ENCODE results near the gene RAD51B. TPM values are rescaled to one million over a fixed set of nuclear protein-coding genes. Genes with fewer than 3 reads are reported as not detected.
"Not testable (repeated sequence)": the region's sequence is repeated elsewhere in the genome, so short reads cannot be mapped to it uniquely, and the experiment has no call there.

The RAD51B gene
- total RNA-seq, 1 experiment from 2014 or later, result 20.0 TPM

DNA sequence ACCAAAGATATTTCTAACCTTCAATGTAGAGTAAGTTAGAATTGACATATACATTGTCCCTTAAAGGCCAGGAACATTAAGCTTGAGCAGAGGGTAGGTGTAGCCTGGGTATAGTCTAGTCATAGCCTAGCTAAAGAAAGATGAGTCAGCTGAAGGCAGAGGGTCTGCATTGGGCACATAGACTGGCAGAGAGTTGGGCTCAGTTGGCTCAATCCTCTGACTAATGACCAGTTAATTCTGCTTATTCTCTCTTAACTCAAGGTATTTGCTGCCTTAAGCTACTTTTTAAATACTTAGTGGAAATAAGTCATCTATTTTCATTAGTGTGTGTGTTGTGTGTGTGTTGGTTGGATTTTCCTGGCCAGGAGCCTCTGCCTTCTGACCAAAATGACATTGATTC lies 467.1 kb downstream of the RAD51B start:
- no peak overlapping the region for H3K4me3 ChIP-seq (replicated peaks in 1 of 2; ENCODE audit: low read depth in 1 of 2, low read length in 2 of 2)
- no peaks in the 10 kb centered on the region for H4K20me1 ChIP-seq (ENCODE audit: insufficient read depth)
- H3K36me3 ChIP-seq (ENCODE audit: control insufficient read depth in 1 of 2, insufficient read depth in 2 of 2, low read length in 2 of 2), result no peaks in the 10 kb centered on the region
- no peak overlapping the region for H3K4me2 ChIP-seq (ENCODE audit: low read length)
- H2AFZ ChIP-seq (ENCODE audit: low read depth, low read length, poor library complexity, severe bottlenecking), result no peak overlapping the region
- peaks cover 5 to 6% of the 10 kb centered on the region in 2 experiments for H3K4me1 ChIP-seq (ENCODE audit: control insufficient read depth in 1 of 2, insufficient read depth in 2 of 2, low read length in 2 of 2)
- no peaks in the 10 kb centered on the region for H3K27me3 ChIP-seq (ENCODE audit: insufficient read depth, low read length)
- no peaks in the 10 kb centered on the region for H3K9me2 ChIP-seq (ENCODE audit: insufficient read depth)
- intact Hi-C loops (cut with micrococcal nuclease), result no loop called here
- TF ChIP-seq TCF7L2 (IDR thresholded peaks at IDR 0.05; ENCODE audit: borderline replicate concordance, extremely low read depth, insufficient read depth, insufficient read length) (no peak), SIN3A (IDR thresholded peaks at IDR 0.05; ENCODE audit: low read depth) (no peak), POLR2AphosphoS5 (IDR thresholded peaks at IDR 0.05; ENCODE audit: low read depth, low read length) (no peak), JUND (IDR thresholded peaks at IDR 0.05) (no peak), SP1 (IDR thresholded peaks at IDR 0.05; ENCODE audit: low read depth) (no peak), ZNF274 (IDR thresholded peaks at IDR 0.05; ENCODE audit: low read depth, low read length) (no peak), YY1 (IDR thresholded peaks at IDR 0.05; ENCODE audit: extremely low read depth, insufficient replicate concordance, low read depth, low read length) (no peak)
- H3K9me3 ChIP-seq (ENCODE audit: control insufficient read depth in 1 of 2, insufficient read depth in 1 of 2, low read depth in 1 of 2, low read length in 2 of 2), result no peaks in the 10 kb centered on the region
- RAD21 ChIA-PET (ENCODE audit: low non-redundant PET in 1 of 2, low total read pairs in 2 of 2, uncharacterized antibody in 2 of 2, unreplicated experiment in 2 of 2), result no interaction called here
- H3K9ac ChIP-seq (ENCODE audit: low read length), result no peak overlapping the region
- BruUV-seq (replicated peaks), result no TSS peak
- ATAC-seq, result no peak
- POLR2A ChIA-PET, result interaction anchor here (0.6 kb wide), 1 partner anchor 201 kb away, joined by 3 read pairs; no protein-coding TSS in a partner anchor
- no peak overlapping the region for H3K27ac ChIP-seq (ENCODE audit: low read depth, low read length)
- CTCF ChIA-PET, result no interaction called here
- H3K79me2 ChIP-seq (ENCODE audit: insufficient read depth, low read length), result no peaks in the 10 kb centered on the region
- DNase-seq (ENCODE audit: low read depth, low spot score), result no peak

GRCh38 chr14:68289452-68289851 lies 469.9 kb downstream of the RAD51B start:
- H3K9ac ChIP-seq (ENCODE audit: low read length); ATAC-seq; H3K79me2 ChIP-seq (ENCODE audit: insufficient read depth, low read length); H3K4me2 ChIP-seq (ENCODE audit: low read length); CTCF ChIA-PET; H3K4me3 ChIP-seq (replicated peaks in 1 of 2; ENCODE audit: low read depth in 1 of 2, low read length in 2 of 2); H3K27ac ChIP-seq (ENCODE audit: low read depth, low read length); BruUV-seq (replicated peaks); H3K9me3 ChIP-seq (ENCODE audit: control insufficient read depth in 1 of 2, insufficient read depth in 1 of 2, low read depth in 1 of 2, low read length in 2 of 2); intact Hi-C loops (cut with micrococcal nuclease); H4K20me1 ChIP-seq (ENCODE audit: insufficient read depth); POLR2A ChIA-PET; DNase-seq (ENCODE audit: low read depth, low spot score); RAD21 ChIA-PET (ENCODE audit: low non-redundant PET in 1 of 2, low total read pairs in 2 of 2, uncharacterized antibody in 2 of 2, unreplicated experiment in 2 of 2); H3K36me3 ChIP-seq (ENCODE audit: control insufficient read depth in 1 of 2, insufficient read depth in 2 of 2, low read length in 2 of 2); H2AFZ ChIP-seq (ENCODE audit: low read depth, low read length, poor library complexity, severe bottlenecking); H3K27me3 ChIP-seq (ENCODE audit: insufficient read depth, low read length); H3K9me2 ChIP-seq (ENCODE audit: insufficient read depth): not testable (repeated sequence)
- H3K4me1 ChIP-seq (ENCODE audit: control insufficient read depth in 1 of 2, insufficient read depth in 2 of 2, low read length in 2 of 2), result peaks cover 29 to 34% of the 10 kb centered on the region in 2 experiments

All from HCT116 (cell line).